GM12872 (cell line): Measurements from ENCODE around the gene PAN3.

Experiments
- TF ChIP-seq, protein P1 (sequence below): IDR thresholded peaks from 3 replicates; pipeline ENCODE4 v1.5.1; 2011; ENCODE audit warnings: low read depth, mild to moderate bottlenecking, low read length, moderate library complexity; ENCODE audit not compliant: insufficient read depth

Gene PAN3

GRCh38 chr13:28340272-28340793, 202.0 kb downstream of the PAN3 start:
- TF ChIP-seq, protein P1, sequence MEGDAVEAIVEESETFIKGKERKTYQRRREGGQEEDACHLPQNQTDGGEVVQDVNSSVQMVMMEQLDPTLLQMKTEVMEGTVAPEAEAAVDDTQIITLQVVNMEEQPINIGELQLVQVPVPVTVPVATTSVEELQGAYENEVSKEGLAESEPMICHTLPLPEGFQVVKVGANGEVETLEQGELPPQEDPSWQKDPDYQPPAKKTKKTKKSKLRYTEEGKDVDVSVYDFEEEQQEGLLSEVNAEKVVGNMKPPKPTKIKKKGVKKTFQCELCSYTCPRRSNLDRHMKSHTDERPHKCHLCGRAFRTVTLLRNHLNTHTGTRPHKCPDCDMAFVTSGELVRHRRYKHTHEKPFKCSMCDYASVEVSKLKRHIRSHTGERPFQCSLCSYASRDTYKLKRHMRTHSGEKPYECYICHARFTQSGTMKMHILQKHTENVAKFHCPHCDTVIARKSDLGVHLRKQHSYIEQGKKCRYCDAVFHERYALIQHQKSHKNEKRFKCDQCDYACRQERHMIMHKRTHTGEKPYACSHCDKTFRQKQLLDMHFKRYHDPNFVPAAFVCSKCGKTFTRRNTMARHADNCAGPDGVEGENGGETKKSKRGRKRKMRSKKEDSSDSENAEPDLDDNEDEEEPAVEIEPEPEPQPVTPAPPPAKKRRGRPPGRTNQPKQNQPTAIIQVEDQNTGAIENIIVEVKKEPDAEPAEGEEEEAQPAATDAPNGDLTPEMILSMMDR = no peak

DNA sequence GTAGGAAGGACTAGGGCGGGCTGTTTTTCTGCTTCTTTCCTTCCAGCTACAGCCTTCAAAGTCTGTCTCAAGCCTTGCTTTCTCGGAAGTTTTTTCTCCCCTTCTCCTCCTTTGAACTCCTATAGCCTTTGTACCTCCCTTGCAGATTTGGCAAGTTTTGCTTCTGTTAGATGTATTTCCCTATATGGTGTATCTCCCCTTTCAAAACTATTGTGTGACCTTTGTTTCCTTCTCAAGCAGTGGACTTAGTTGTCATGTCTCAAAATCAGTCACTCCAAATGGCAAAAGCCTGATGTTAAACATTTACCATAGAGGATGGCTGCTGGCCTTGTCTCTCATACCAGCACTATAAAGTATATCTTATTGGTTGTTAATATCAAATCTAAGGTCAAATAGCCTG, 203.9 kb downstream of the PAN3 start:
- TF ChIP-seq, protein P1 = no peak

GRCh38 chr13:28344163-28344562, 205.8 kb downstream of the PAN3 start:
- TF ChIP-seq, protein P1 = no peak
